GM19193 (cell line): ENCODE measurements around the gene AUTS2.

Experiments used
- POLR2A ChIP-seq: IDR thresholded peaks from 4 replicates; pipeline ENCODE4 v1.6.1; 2011; ENCODE audit not compliant: insufficient read depth, insufficient read length; ENCODE audit errors: extremely low read depth

AUTS2 gene

GRCh38 chr7:70006261-70006920 lies 408.1 kb downstream of the AUTS2 start:
- TF ChIP-seq POLR2A = no peak

GRCh38 chr7:70008466-70008865 lies 410.2 kb downstream of the AUTS2 start:
- no peak for TF ChIP-seq POLR2A

GRCh38 chr7:70014472-70015177 lies 416.4 kb downstream of the AUTS2 start:
- no peak for TF ChIP-seq POLR2A

GRCh38 chr7:70015353-70015752 lies 417.1 kb downstream of the AUTS2 start:
- no peak for TF ChIP-seq POLR2A

- no peak for TF ChIP-seq POLR2A
Measured at GRCh38 chr7:70016044-70016770, 417.9 kb downstream of the AUTS2 start.

GRCh38 chr7:70017357-70017756 lies 419.1 kb downstream of the AUTS2 start:
- no peak for TF ChIP-seq POLR2A

GRCh38 chr7:70018700-70019099 lies 420.4 kb downstream of the AUTS2 start:
- TF ChIP-seq POLR2A = no peak

- no peak for TF ChIP-seq POLR2A
Measured at GRCh38 chr7:70027867-70028266, 429.6 kb downstream of the AUTS2 start.

GRCh38 chr7:70028620-70029019 lies 430.3 kb downstream of the AUTS2 start:
- TF ChIP-seq POLR2A = no peak

- TF ChIP-seq POLR2A = no peak
Measured at GRCh38 chr7:70029993-70030392, 431.7 kb downstream of the AUTS2 start.

GRCh38 chr7:70030745-70031144 lies 432.5 kb downstream of the AUTS2 start:
- no peak for TF ChIP-seq POLR2A

GRCh38 chr7:70031245-70031644 lies 433.0 kb downstream of the AUTS2 start:
- no peak for TF ChIP-seq POLR2A

- TF ChIP-seq POLR2A = no peak
Measured at GRCh38 chr7:70032649-70033048, 434.4 kb downstream of the AUTS2 start.

GRCh38 chr7:70033226-70033625 lies 435.0 kb downstream of the AUTS2 start:
- no peak for TF ChIP-seq POLR2A

- no peak for TF ChIP-seq POLR2A
Measured at GRCh38 chr7:70034999-70035398, 436.7 kb downstream of the AUTS2 start.

- TF ChIP-seq POLR2A = no peak
Measured at GRCh38 chr7:70035519-70035918, 437.2 kb downstream of the AUTS2 start.
